NCI-H2196 treated with DMSO at 0.1 percent for 48 hours (cell line): ENCODE data around the gene SUN1.
"Not testable (repeated sequence)": the region's sequence is repeated elsewhere in the genome, so short reads cannot be mapped to it uniquely, and the experiment has no call there.

Experiments used
- DNase-seq: peaks from one replicate; lab custom pipeline; 2025; ENCODE audit not compliant: unreplicated experiment; lab: John Stamatoyannopoulos, UW

Gene SUN1

GRCh38 chr7:833601-834258 is 1.5 kb downstream of the SUN1 start:
- DNase-seq, result no peak

DNA sequence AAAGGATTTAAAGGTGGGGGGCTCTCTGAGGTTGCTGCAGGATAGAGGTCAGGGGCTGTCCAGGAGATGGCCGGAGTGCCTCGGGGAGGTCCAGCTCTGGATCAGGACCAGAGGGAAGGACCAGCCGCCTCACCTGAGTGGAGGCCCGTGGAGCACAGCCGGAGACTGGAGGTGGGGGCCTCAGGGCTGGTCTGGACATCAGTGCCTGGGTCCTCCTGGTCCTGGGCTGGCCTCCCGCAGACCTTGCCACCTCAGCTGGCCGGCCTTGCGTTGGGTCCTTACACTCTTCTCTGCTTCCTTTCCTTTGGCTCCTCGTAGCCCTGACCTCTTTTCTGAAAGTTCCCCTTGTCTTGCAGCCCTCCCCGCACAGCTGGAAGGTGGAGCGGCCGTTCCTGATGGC is 2.0 kb downstream of the SUN1 start:
- DNase-seq, result no peak

GRCh38 chr7:835021-835420 is 2.7 kb downstream of the SUN1 start:
- DNase-seq, result no peak

- no peak for DNase-seq
Measured at GRCh38 chr7:835485-836401, 3.5 kb downstream of the SUN1 start.

- DNase-seq, result no peak
Measured at GRCh38 chr7:836429-836828, 4.2 kb downstream of the SUN1 start.

DNA sequence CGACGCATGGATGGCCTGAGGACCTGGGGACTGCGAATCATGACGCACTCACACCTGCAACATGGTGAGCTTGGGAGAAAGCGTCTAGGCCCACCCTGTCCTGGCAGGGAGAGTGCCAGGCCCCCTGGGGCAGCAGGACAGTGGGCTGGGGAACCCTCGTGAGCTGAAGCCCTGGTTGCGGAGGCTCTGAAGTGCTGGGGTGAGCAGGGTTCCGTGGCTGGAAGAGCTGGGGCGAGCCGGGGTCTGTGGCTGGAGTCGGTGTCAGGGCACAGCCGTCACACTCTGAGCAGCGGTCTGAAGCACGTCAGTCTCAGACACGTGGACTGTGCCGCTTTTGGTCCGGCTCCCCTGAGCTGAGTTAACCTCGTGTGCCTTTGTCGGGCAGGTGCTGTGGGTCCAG is 4.7 kb downstream of the SUN1 start:
- DNase-seq, result no peak

GRCh38 chr7:840001-840600 is 7.8 kb downstream of the SUN1 start:
- no peak for DNase-seq

DNA sequence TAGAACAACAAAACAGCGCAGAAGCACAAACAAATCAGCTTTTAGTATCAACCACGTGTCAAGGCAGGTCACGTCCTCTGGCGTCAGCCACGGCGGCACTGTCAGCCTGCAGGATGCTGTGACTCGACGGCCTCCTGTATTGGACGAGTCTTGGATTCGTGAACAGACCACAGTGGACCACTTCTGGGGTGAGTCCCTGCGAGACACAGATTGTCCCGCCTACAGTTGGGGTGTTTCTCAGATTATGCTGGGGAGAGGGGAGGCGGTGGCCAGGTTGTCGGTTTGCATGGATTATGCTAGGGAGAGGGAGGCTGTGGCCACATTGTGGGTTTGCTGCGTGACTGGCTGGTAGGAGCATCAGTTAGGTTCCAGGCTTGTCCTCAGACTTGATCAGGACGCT is 9.7 kb downstream of the SUN1 start:
- no peak for DNase-seq

GRCh38 chr7:842431-843031 is 10.3 kb downstream of the SUN1 start:
- DNase-seq, result no peak

DNA sequence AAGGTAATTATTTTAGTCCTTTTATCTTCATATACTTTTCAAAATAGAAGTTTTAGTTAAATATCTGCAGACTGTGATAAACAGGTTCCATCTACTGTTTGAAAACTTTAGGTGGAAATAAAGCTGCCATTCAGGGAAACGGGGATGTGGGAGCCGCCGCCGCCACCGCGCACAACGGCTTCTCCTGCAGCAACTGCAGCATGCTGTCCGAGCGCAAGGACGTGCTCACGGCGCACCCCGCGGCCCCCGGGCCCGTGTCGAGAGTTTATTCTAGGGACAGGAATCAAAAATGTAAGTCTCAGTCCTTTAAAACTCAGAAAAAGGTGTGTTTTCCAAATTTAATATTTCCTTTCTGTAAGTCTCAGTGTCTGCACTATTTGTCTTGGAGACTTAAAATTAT is 11.0 kb downstream of the SUN1 start:
- DNase-seq, result no peak

- no peak for DNase-seq
Measured at GRCh38 chr7:844043-844442, 11.8 kb downstream of the SUN1 start.

DNA sequence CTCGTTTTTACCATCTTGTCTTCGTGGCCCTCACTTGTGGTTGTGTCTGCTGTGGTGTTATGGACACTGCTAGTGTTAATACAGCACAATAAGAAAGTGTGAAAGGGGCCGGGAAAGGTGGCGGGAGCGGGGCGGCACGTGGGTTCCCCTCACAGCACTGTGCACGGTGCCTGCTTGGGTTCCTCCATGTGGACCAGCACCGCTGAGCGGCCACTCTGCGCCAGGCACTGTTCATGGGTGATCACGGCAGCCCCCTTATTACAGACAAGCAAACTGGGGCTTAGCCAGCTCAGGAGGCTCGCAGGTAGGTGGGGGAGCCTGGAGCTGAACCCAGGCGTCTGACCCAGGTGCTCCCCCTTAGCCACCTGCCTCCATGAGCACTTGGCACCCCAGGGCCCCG is 12.2 kb downstream of the SUN1 start:
- DNase-seq, result no peak

DNA sequence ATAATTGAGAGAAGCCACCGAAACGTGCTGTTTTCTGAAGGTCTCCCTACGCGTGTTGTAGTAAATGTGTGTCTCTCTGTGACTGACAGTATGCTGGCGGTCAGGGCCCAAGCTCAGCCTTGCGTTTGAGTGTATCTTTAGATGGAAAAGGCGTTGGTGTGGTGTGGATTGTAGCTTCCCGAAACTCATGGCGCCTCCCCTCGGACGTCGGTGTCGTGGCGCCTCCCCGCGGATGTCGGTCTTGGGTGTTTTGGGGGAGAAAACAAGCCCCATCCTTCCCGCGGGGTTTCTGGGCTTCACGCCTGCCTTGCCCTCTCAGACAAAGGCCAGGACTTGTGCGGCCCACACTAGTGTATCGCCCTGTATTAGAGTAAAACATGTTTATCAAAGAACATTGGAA is 12.8 kb downstream of the SUN1 start:
- no peak for DNase-seq

DNA sequence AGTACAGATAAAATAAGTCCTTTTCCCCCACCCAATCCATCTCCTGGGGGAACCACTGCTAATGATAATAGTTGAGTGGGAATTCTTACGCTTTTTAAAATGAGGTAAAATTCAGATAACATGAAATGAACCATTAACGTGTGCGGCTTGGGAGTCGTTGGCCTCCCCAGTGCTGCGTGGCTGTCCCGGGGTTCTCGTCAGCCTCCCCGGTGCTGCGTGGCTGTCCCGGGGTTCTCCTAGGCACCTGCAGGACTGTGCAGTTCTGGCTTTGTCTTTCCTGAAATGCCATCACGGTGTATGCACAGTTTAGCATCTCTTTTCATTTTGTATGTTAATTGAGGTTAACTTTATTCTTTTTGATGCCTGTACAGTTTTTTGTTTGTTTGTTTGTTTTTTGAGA is 13.5 kb downstream of the SUN1 start:
- no peak for DNase-seq

DNA sequence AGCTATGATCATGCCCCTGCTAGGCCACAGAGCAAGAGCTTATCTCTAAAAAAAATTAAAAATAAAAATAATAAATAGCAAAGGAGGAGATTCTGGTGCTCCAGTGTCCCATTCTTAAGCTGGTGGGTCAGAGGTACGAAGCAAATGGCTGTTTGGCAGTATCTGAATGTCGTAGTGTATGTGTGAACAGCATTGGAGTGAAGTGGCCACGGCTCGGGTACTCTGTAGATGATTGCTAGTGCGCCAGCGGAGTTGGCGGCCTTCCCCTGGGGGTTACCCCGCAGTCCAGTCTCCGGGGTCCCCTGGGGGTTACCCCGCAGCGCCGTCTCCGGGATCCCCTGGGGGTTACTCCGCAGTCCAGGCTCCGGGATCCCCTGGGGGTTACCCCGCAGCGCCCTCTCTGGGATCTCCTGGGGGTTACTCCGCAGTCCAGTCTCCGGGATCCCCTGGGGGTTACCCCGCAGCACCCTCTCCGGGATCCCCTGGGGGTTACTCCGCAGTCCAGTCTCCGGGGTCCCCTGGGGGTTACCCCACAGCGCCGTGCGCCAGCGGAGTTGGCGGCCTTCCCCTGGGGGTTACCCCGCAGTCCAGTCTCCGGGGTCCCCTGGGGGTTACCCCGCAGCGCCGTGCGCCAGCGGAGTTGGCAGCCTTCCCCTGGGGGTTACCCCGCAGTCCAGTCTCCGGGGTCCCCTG is 14.8 kb downstream of the SUN1 start:
- not testable (repeated sequence) for DNase-seq

DNA sequence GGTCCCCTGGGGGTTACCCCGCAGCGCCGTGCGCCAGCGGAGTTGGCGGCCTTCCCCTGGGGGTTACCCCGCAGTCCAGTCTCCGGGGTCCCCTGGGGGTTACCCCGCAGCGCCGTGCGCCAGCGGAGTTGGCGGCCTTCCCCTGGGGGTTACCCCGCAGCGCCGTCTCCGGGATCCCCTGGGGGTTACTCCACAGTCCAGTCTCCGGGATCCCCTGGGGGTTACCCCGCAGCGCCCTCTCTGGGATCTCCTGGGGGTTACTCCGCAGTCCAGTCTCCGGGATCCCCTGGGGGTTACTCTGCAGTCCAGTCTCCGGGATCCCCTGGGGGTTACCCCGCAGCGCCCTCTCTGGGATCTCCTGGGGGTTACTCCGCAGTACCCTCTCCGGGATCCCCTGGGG is 15.5 kb downstream of the SUN1 start:
- not testable (repeated sequence) for DNase-seq

GRCh38 chr7:849145-849544 is 16.9 kb downstream of the SUN1 start:
- no peak for DNase-seq

DNA sequence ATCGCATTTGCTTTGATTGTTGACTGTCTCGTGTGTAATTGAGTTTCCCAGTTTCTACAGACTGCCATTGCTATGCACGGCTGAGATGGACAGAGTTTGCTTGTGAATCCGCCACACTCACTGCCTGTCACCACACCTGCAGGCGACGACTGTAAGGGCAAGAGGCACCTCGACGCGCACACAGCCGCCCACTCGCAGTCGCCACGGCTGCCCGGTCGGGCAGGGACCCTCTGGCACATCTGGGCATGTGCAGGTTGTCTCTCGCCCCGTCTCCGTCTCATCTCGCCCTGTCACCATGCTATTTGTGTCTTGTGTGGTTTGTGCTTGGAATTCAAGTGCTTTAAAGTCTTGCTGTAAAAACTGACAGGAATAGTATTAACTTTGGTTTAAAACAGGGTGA is 17.5 kb downstream of the SUN1 start:
- no peak for DNase-seq

- no peak for DNase-seq
Measured at GRCh38 chr7:851204-851603, 18.9 kb downstream of the SUN1 start.

- no peak for DNase-seq
Measured at GRCh38 chr7:853366-854117, 21.3 kb downstream of the SUN1 start.
